Esophagus squamous epithelium (tissue), 5 donors: ENCODE results near the gene REPIN1. TPM values are rescaled to one million over a fixed set of nuclear protein-coding genes. Genes with fewer than 3 reads are reported as not detected.

Experiments used
- DNase-seq: peaks from one replicate; lab custom pipeline; 2025; lab: John Stamatoyannopoulos, UW
- H3K27ac ChIP-seq, 4 donors: fragments of 200-600 bp; sonication (generic); one replicate each; pipeline ENCODE4 v1.5.1; 2016 to 2019; ENCODE audit warnings: mild to moderate bottlenecking in 1 of 4
- H3K27me3 ChIP-seq, 4 donors: fragments of 200-600 bp; sonication (generic); 1 replicate in 3 of 4; 2 replicates in 1 of 4; pipeline versions ENCODE4 v1.5.1 to v1.6.0; 2017 to 2021; ENCODE audit warnings: antibody characterized with exemption in 1 of 4
- H3K36me3 ChIP-seq, 3 donors: fragments of 200-600 bp; sonication (generic); one replicate each; pipeline ENCODE4 v1.5.1; 2016 to 2019
- H3K4me1 ChIP-seq, 3 donors: fragments of 200-600 bp; sonication (generic); one replicate each; pipeline ENCODE4 v1.5.1; 2017 to 2019
- H3K4me3 ChIP-seq, 4 donors: fragments of 200-600 bp; sonication (generic); 1 replicate in 3 of 4; 2 replicates in 1 of 4; pipeline ENCODE4 v1.5.1; 2016 to 2019; ENCODE audit warnings: mild to moderate bottlenecking in 2 of 4, moderate library complexity in 1 of 4
- H3K9me3 ChIP-seq, 3 donors: fragments of 200-600 bp; sonication (generic); one replicate each; pipeline ENCODE4 v1.5.1; 2016 to 2019
- CTCF ChIP-seq, 6 experiments: fragments of 450-650 bp in 4 of 6; fragments of 200-600 bp in 2 of 6; sonication (generic) in 2 of 6; IDR thresholded peaks; one replicate each; pipeline ENCODE4 v1.5.1; 2016 to 2019; ENCODE audit warnings: antibody characterized with exemption in 6 of 6, mild to moderate bottlenecking in 4 of 6, moderate library complexity in 4 of 6
- POLR2A ChIP-seq, 4 donors: fragments of 450-650 bp; IDR thresholded peaks; one replicate each; pipeline ENCODE4 v1.6.1; 2017; ENCODE audit warnings: antibody characterized with exemption in 4 of 4, mild to moderate bottlenecking in 4 of 4, moderate library complexity in 3 of 4
- WGBS, 2 donors: methylation state at CpG; one replicate each; pipeline ENCODE4 v1.1.5; 2018; 5-methylcytosine and 5-hydroxymethylcytosine counted together
- intact Hi-C: fragments of 100-400 bp; cut with DNase I; formaldehyde crosslinking; loops from one replicate; pipeline ENCODE4 v1.15.0; 2022
- total RNA-seq, 4 donors: library from RNA; depleted of rRNA; stranded (reverse); fragments of >200 nt; gene quantifications; one replicate each; pipeline ENCODE4 v1.1.0, GENCODE V29; 2016
- donor health status: DM: yes; HTN: yes; CAD: no.

REPIN1 gene
- total RNA-seq, 4 donors from 2014 or later = 42.8 to 75.7 (median 63.2) TPM

GRCh38 chr7:150381096-150381495 lies 12.5 kb downstream of the REPIN1 start:
- Histone ChIP-seq H3K9me3 (no peaks in the 10 kb centered on the region), H3K27ac (no peak overlapping the region), H3K4me3 (no peak overlapping the region), H3K27me3 (no peaks in the 10 kb centered on the region), H3K36me3 (no peaks in the 10 kb centered on the region), H3K4me1 (peaks cover 18 to 74% (median 19%) of the 10 kb centered on the region in 3 donors)
- no peak for DNase-seq
- intact Hi-C loops = no loop called here
- TF ChIP-seq POLR2A (IDR thresholded peaks at IDR 0.05) = no peak
- TF ChIP-seq CTCF (IDR thresholded peaks at IDR 0.05) = no peak
- WGBS, 2 donors = 44 to 63% methylated on average over 5 to 8 of the region's 9 CpGs

GRCh38 chr7:150381785-150382122 lies 13.1 kb downstream of the REPIN1 start:
- Histone ChIP-seq H3K4me3 (no peak overlapping the region), H3K9me3 (no peaks in the 10 kb centered on the region), H3K4me1 (peaks cover 18 to 67% (median 19%) of the 10 kb centered on the region in 3 donors), H3K27ac (no peak overlapping the region), H3K36me3 (no peaks in the 10 kb centered on the region), H3K27me3 (no peaks in the 10 kb centered on the region)
- no peak for TF ChIP-seq POLR2A (IDR thresholded peaks at IDR 0.05)
- no peak for TF ChIP-seq CTCF (IDR thresholded peaks at IDR 0.05)
- no peak for DNase-seq
- intact Hi-C loops = no loop called here
- 100% methylated on average over 1 of the region's 1 CpG for WGBS, 2 donors

- H3K4me1 ChIP-seq = peaks cover 18 to 62% (median 19%) of the 10 kb centered on the region in 3 donors
- WGBS, 2 donors = 66 to 84% methylated on average over 5 to 12 of the region's 20 CpGs
- intact Hi-C loops = no loop called here
- no peaks in the 10 kb centered on the region for H3K36me3 ChIP-seq
- peak overlapping the region in 1 of 4 donors; percentile 14 for H3K27ac ChIP-seq
- H3K27me3 ChIP-seq = no peaks in the 10 kb centered on the region
- H3K4me3 ChIP-seq = no peak overlapping the region
- no peak for DNase-seq
- H3K9me3 ChIP-seq = no peaks in the 10 kb centered on the region
- TF ChIP-seq CTCF (IDR thresholded peaks at IDR 0.05) (no peak), POLR2A (IDR thresholded peaks at IDR 0.05) (no peak)
These were observed 13.7 kb downstream of the REPIN1 start for GRCh38 chr7:150382123-150382843.

GRCh38 chr7:150382844-150383225 lies 14.2 kb downstream of the REPIN1 start:
- H3K36me3 ChIP-seq = no peaks in the 10 kb centered on the region
- intact Hi-C loops = no loop called here
- TF ChIP-seq POLR2A (IDR thresholded peaks at IDR 0.05) (no peak), CTCF (IDR thresholded peaks at IDR 0.05) (no peak)
- WGBS, 2 donors = 42 to 45% methylated on average over 3 to 4 of the region's 4 CpGs
- peak overlapping the region in 1 of 4 donors; percentile 14 for H3K27ac ChIP-seq
- no peak for DNase-seq
- H3K4me3 ChIP-seq = no peak overlapping the region
- peaks cover 18 to 56% (median 19%) of the 10 kb centered on the region in 3 donors for H3K4me1 ChIP-seq
- H3K9me3 ChIP-seq = no peaks in the 10 kb centered on the region
- no peaks in the 10 kb centered on the region for H3K27me3 ChIP-seq

- Histone ChIP-seq H3K27me3 (no peaks in the 10 kb centered on the region), H3K4me3 (no peak overlapping the region), H3K36me3 (no peaks in the 10 kb centered on the region), H3K4me1 (peaks cover 9 to 52% (median 12%) of the 10 kb centered on the region in 3 donors), H3K27ac (peak overlapping the region in 1 of 4 donors; percentile 28), H3K9me3 (no peaks in the 10 kb centered on the region)
- DNase-seq = no peak
- TF ChIP-seq POLR2A (IDR thresholded peaks at IDR 0.05) = no peak
- TF ChIP-seq CTCF (IDR thresholded peaks at IDR 0.05) = no peak
- intact Hi-C loops = no loop called here
- 86 to 100% methylated on average over 1 to 4 of the region's 22 CpGs for WGBS, 2 donors
These were observed 15.2 kb downstream of the REPIN1 start for GRCh38 chr7:150383710-150384397.
